Gastrocnemius medialis (tissue), 4 donors: Measurements from ENCODE around the gene LTBP1. TPM values are rescaled to one million over a fixed set of nuclear protein-coding genes. Genes with fewer than 3 reads are reported as not detected.

ENCODE experiments used
- ATAC-seq, 2 donors: fragments of 150-250 bp; one replicate each; pipeline ENCODE4 v1.9.1; 2016
- DNase-seq, 2 donors: peaks; one replicate each; pipeline ENCODE4 v3.0.0-alpha.2; 2019
- H3K27ac ChIP-seq, 4 donors: fragments of 200-600 bp; sonication (generic); 1 replicate in 1 of 4; 2 replicates in 3 of 4; pipeline ENCODE4 v1.5.1; 2016 to 2018; ENCODE audit warnings: mild to moderate bottlenecking in 2 of 4, moderate library complexity in 1 of 4
- H3K27me3 ChIP-seq, 3 donors: fragments of 200-600 bp; sonication (generic) in 2 of 3; 1 replicate in 1 of 3; 2 replicates in 2 of 3; pipeline versions ENCODE4 v1.5.1 to v1.6.0; 2016 to 2019; ENCODE audit warnings: mild to moderate bottlenecking in 1 of 3, moderate library complexity in 1 of 3
- H3K36me3 ChIP-seq, 2 donors: fragments of 200-600 bp; sonication (generic) in 1 of 2; one replicate each; pipeline ENCODE4 v1.5.1; 2017 to 2018
- H3K4me1 ChIP-seq, 2 donors: fragments of 200-600 bp; sonication (generic) in 1 of 2; one replicate each; pipeline ENCODE4 v1.5.1; 2016 to 2017; ENCODE audit warnings: mild to moderate bottlenecking in 2 of 2
- H3K4me3 ChIP-seq, 4 donors: fragments of 200-600 bp; sonication (generic) in 3 of 4; 1 replicate in 1 of 4; 2 replicates in 3 of 4; pipeline ENCODE4 v1.5.1; 2016 to 2019; ENCODE audit warnings: mild to moderate bottlenecking in 2 of 4
- H3K9me3 ChIP-seq, 3 donors: fragments of 200-600 bp; sonication (generic) in 2 of 3; 1 replicate in 1 of 3; 2 replicates in 2 of 3; pipeline ENCODE4 v1.5.1; 2016 to 2019
- POLR2A ChIP-seq, 2 donors: fragments of 450-650 bp; IDR thresholded peaks; one replicate each; pipeline ENCODE4 v1.6.1; 2017; ENCODE audit warnings: antibody characterized with exemption in 2 of 2, mild to moderate bottlenecking in 2 of 2, moderate library complexity in 2 of 2
- in situ Hi-C, 4 donors: fragments of 200-750 bp; cut with MboI; loops; one replicate each; pipeline versions ENCODE4 v1.15.0 to v1.8.0; 2017; ENCODE audit warnings: low sequenced_read_pairs in 4 of 4
- intact Hi-C: fragments of 100-400 bp; cut with DNase I; formaldehyde crosslinking; loops from one replicate; pipeline ENCODE4 v1.15.1; 2023; ENCODE audit warnings: low total_unique reads
- total RNA-seq, 4 donors: library from RNA; depleted of rRNA; stranded (reverse); fragments of >200 nt; gene quantifications; one replicate each; pipeline versions ENCODE4 v1.1.0 to v1.2.3, GENCODE V29; 2016
- TF ChIP-seq, protein P1 (sequence below), 5 experiments: fragments of 450-650 bp in 3 of 5; fragments of 200-600 bp in 2 of 5; sonication (generic) in 2 of 5; IDR thresholded peaks in 4 of 5; conservative IDR thresholded peaks in 1 of 5; 1 replicate in 4 of 5; 2 replicates in 1 of 5; pipeline ENCODE4 v1.5.1; 2016 to 2019; ENCODE audit warnings: antibody characterized with exemption in 5 of 5, mild to moderate bottlenecking in 3 of 5, moderate library complexity in 3 of 5

Gene LTBP1
- total RNA-seq, 4 donors from 2014 or later: 8.0 to 42.8 (median 18.4) TPM

DNA sequence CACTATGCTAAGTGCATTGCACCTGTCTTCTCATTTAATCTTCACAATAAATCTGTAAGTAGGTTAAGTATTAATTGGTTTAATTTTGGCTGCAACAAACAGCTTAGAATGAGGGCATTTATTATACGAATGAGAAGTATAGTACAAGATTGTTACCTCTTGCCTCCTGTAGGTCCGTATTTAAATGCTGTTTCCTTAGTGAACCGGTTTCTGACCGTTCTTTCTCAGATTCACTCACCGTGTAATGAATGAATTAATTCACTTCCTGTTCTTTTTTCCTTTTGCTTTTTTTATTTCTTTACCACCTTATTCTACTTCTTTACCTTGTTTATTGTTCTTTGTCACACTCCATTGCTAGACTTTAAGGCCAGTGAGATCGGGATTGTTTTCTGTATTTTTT lies 375.9 kb downstream of the LTBP1 start:
- H3K27ac ChIP-seq: no peak overlapping the region
- ATAC-seq (no peak), DNase-seq (no peak)
- no peaks in the 10 kb centered on the region for H3K36me3 ChIP-seq
- peaks cover 20 to 23% of the 10 kb centered on the region in 2 donors for H3K4me1 ChIP-seq
- in situ Hi-C loops: no loop called here
- intact Hi-C loops: no loop called here
- H3K4me3 ChIP-seq: no peak overlapping the region
- no peaks in the 10 kb centered on the region for H3K27me3 ChIP-seq
- TF ChIP-seq, protein P1, sequence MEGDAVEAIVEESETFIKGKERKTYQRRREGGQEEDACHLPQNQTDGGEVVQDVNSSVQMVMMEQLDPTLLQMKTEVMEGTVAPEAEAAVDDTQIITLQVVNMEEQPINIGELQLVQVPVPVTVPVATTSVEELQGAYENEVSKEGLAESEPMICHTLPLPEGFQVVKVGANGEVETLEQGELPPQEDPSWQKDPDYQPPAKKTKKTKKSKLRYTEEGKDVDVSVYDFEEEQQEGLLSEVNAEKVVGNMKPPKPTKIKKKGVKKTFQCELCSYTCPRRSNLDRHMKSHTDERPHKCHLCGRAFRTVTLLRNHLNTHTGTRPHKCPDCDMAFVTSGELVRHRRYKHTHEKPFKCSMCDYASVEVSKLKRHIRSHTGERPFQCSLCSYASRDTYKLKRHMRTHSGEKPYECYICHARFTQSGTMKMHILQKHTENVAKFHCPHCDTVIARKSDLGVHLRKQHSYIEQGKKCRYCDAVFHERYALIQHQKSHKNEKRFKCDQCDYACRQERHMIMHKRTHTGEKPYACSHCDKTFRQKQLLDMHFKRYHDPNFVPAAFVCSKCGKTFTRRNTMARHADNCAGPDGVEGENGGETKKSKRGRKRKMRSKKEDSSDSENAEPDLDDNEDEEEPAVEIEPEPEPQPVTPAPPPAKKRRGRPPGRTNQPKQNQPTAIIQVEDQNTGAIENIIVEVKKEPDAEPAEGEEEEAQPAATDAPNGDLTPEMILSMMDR (IDR thresholded peaks at IDR 0.05 in 4 of 5, conservative IDR thresholded peaks at IDR 0.05 in 1 of 5): no peak
- TF ChIP-seq POLR2A (IDR thresholded peaks at IDR 0.05): no peak
- H3K9me3 ChIP-seq: no peaks in the 10 kb centered on the region

GRCh38 chr2:33323957-33324356 lies 377.2 kb downstream of the LTBP1 start:
- no peaks in the 10 kb centered on the region for H3K9me3 ChIP-seq
- DNase-seq: no peak
- intact Hi-C loops (no loop called here), in situ Hi-C loops (no loop called here)
- no peak overlapping the region for H3K4me3 ChIP-seq
- H3K36me3 ChIP-seq: no peaks in the 10 kb centered on the region
- no peaks in the 10 kb centered on the region for H3K27me3 ChIP-seq
- H3K4me1 ChIP-seq: peaks cover 20 to 23% of the 10 kb centered on the region in 2 donors
- no peak for TF ChIP-seq POLR2A (IDR thresholded peaks at IDR 0.05)
- TF ChIP-seq, protein P1 (IDR thresholded peaks at IDR 0.05 in 4 of 5, conservative IDR thresholded peaks at IDR 0.05 in 1 of 5): no peak
- no peak overlapping the region for H3K27ac ChIP-seq
- no peak for ATAC-seq

GRCh38 chr2:33326100-33326499 lies 379.3 kb downstream of the LTBP1 start:
- Histone ChIP-seq H3K27ac (no peak overlapping the region), H3K4me1 (peaks cover 17% of the 10 kb centered on the region in 2 donors), H3K36me3 (no peaks in the 10 kb centered on the region), H3K27me3 (no peaks in the 10 kb centered on the region), H3K9me3 (no peaks in the 10 kb centered on the region), H3K4me3 (no peak overlapping the region)
- intact Hi-C loops: no loop called here
- DNase-seq: no peak
- no peak for TF ChIP-seq POLR2A (IDR thresholded peaks at IDR 0.05)
- TF ChIP-seq, protein P1 (IDR thresholded peaks at IDR 0.05 in 4 of 5, conservative IDR thresholded peaks at IDR 0.05 in 1 of 5): no peak
- in situ Hi-C loops: no loop called here
- ATAC-seq: no peak

GRCh38 chr2:33333433-33333832 lies 386.7 kb downstream of the LTBP1 start:
- TF ChIP-seq POLR2A (IDR thresholded peaks at IDR 0.05): no peak
- TF ChIP-seq, protein P1 (IDR thresholded peaks at IDR 0.05 in 4 of 5, conservative IDR thresholded peaks at IDR 0.05 in 1 of 5): no peak
- H3K36me3 ChIP-seq: no peaks in the 10 kb centered on the region
- intact Hi-C loops (no loop called here), in situ Hi-C loops (no loop called here)
- H3K27ac ChIP-seq: no peak overlapping the region
- ATAC-seq (no peak), DNase-seq (no peak)
- no peak overlapping the region for H3K4me3 ChIP-seq
- H3K4me1 ChIP-seq: no peaks in the 10 kb centered on the region
- H3K27me3 ChIP-seq: no peaks in the 10 kb centered on the region
- H3K9me3 ChIP-seq: no peaks in the 10 kb centered on the region

DNA sequence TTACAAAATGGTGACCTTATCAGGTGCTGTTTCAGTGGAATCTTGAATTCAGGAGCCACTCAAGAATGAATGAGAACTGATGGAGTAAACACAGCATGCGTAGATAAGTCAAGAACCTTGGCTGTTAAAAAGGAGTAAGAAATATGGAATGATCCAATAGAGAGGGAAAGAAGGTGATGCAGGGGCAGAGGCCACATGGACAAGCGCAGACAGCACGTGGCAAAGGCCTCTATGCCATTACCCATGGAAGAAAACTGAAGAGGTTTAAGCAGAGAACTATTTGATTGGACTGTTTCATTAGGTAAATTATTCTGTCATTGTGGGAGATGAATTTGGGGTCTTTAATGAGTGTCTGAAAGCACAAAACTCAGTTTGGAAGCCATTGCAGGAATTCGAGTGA lies 387.3 kb downstream of the LTBP1 start:
- TF ChIP-seq, protein P1 (IDR thresholded peaks at IDR 0.05 in 4 of 5, conservative IDR thresholded peaks at IDR 0.05 in 1 of 5): no peak
- TF ChIP-seq POLR2A (IDR thresholded peaks at IDR 0.05): no peak
- Histone ChIP-seq H3K4me1 (no peaks in the 10 kb centered on the region), H3K27ac (no peak overlapping the region), H3K36me3 (no peaks in the 10 kb centered on the region), H3K4me3 (no peak overlapping the region), H3K9me3 (no peaks in the 10 kb centered on the region), H3K27me3 (no peaks in the 10 kb centered on the region)
- intact Hi-C loops: no loop called here
- ATAC-seq (no peak), DNase-seq (no peak)
- in situ Hi-C loops: no loop called here
